Raji (cell line): ENCODE data around the gene ARPC5.

Source experiments
- POLR2A ChIP-seq: IDR thresholded peaks from 2 replicates; pipeline ENCODE4 v1.6.1; 2011; ENCODE audit warnings: low read depth, low read length, control low read depth; ENCODE audit not compliant: insufficient read depth

Gene ARPC5

GRCh38 chr1:183600136-183600535 lies 35.4 kb downstream of the ARPC5 start:
- TF ChIP-seq POLR2A, result no peak

- TF ChIP-seq POLR2A, result no peak
Measured at GRCh38 chr1:183598386-183598785, 37.2 kb downstream of the ARPC5 start.

- no peak for TF ChIP-seq POLR2A
Measured at GRCh38 chr1:183597656-183598347, 37.8 kb downstream of the ARPC5 start.

- TF ChIP-seq POLR2A, result no peak
Measured at GRCh38 chr1:183596500-183596899, 39.1 kb downstream of the ARPC5 start.

DNA sequence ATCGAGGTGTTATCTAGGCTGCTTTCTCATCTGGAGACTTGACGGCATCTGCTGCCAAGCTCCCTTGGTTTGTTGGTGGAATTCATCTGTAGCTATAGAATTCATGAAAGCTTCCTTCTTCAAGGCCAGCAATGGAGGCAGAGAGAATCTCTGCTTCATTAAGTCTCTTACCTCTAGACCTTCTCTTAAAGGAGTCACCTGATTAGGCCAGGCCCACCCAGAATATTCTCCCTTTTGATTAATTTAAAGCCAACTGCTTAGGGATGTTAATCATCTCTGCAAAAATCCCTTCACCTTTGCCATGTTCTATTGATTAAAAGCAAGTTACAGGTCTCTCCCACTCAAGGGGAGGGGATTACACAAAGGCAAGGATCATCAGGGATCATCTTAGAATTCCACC lies 40.0 kb downstream of the ARPC5 start:
- no peak for TF ChIP-seq POLR2A

DNA sequence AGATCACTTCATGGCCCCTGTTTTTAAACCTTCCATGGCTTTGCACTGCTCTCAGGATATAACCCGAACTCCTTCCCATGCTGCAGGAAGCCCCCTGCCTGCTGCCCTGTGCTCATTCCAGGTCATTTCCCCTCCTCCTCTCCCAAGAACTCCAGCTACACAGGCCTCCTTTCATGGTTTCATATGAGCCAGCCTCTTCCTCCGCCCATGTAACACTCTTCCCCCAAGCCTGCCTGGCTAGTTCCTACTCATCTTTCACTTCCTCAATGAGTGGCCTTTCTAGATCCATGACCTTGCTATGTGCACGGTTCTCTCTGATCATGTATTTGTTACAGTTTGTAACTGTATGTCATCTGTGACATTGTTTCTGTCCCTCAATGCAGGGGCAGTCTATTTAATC lies 42.2 kb downstream of the ARPC5 start:
- TF ChIP-seq POLR2A, result no peak

DNA sequence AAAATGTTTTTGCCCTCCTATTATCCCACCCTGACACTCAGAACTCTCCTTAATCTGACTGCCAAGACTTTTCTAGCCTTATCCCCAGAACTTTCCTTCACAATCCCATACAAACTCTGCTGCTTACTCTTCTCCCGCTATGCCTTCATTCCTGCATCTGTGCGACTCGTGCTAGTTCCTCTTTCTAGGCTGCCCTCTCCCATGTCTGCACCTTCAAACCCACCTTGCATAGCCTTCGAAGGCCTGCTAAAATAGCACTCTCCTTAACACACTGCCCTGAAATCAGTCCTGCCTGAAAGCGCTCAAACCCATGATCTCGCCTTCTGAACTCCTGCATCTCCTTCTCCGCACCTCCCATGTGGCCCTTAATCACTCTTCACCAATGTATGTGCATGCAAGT lies 42.9 kb downstream of the ARPC5 start:
- no peak for TF ChIP-seq POLR2A

GRCh38 chr1:183590244-183591191 lies 45.1 kb downstream of the ARPC5 start, which contains the start of gene NCF2:
TSS of gene NCF2 (minus strand) at chr1:183590459. CDS start at chr1:183590329, 130 bp downstream.
- TF ChIP-seq POLR2A, result no peak

- TF ChIP-seq POLR2A, result no peak
Measured at GRCh38 chr1:183589874-183590243, 45.7 kb downstream of the ARPC5 start.

DNA sequence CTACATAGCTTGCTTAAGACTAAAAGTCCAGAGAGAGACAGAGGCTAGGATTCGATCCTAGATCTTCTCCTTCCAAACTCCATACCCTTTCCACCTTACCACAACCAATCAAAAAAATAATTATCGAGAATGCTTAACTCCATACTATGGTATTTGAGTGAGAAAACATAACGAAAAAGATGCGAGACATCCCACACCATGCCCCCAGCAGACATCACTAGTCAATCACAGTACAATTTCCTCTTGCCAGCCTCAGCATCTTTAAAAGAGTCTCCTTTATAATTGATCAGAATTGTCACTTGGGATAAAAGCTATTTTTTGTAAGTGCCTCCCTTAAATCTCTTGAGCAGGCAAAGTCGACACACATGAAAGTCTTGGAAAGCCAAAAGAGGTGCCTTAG lies 46.2 kb downstream of the ARPC5 start:
- no peak for TF ChIP-seq POLR2A

DNA sequence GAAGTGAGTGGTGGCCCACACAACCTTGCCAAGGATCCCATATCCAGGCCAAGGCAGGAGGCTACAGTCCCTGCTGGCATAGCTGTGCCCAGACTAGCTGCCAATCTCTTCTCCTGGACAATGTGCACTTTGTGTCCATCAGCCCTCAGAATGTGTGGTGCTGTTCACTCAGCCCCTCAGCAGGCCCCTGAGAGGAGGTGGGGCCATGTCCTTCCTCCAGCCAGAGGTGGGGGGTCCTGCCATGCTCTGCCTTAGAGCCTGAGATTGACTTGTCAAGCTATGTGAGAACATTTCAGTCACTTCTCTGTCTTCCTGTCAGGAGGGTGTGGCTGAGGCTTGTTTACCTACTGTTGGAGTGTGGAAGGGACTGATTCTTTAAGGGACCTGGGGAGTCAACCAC lies 46.8 kb downstream of the ARPC5 start:
- no peak for TF ChIP-seq POLR2A

DNA sequence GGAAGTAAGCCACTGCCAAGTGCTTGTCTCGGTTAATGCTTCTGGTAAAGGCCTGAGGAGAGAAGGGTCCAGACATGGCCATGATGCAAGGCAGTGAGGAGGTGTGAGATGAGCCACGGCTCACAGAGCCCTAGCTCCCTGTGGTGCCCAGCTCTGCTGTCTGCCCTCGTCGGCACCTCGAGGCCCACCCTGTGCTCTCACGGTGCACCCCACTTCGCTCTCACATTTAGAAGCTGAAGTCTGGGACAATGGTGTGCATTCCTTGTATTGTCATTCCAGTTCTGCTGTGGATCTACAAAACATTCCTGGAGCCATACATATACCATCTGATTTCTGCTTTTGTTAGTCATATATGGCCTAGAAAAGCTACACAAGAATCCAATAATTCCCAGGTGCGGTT lies 48.7 kb downstream of the ARPC5 start:
- TF ChIP-seq POLR2A, result no peak

DNA sequence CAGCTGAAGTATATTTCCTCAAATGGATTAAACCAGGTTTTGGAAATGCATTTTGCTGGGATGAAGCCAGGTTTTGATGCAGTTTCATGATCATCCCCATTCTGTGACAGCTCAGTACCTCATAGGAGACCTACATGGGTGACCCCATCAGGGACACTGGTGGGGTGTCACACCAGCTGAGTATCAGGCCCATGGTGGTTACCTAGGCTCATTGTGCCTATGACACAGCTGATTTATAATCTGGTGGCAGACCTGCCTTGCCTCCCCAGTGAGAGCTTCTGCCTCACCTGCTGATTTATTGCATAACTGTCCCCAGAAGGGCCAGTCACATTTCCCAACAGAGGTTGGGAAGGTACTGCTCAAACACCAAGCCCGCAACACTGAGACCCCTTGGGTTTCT lies 49.1 kb downstream of the ARPC5 start:
- TF ChIP-seq POLR2A, result no peak

DNA sequence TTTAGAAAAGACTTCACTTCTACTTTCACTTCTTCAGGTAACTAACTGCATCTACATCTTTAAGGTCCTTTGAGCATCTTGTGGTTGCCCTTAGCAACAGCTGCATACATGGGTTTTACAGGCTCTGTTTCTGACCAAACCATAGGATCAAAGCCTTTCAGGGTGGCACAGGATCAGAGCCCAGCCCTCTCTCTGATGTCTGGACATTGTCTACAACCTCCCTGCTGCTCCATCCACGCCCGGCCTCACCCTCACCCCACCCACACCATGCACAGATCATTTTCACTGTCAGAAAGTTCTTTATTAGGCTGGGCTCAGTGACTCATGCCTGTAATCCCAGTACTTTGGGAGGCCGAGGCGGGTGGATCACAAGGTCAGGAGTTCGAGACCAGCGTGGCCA lies 50.5 kb downstream of the ARPC5 start:
- TF ChIP-seq POLR2A, result no peak

GRCh38 chr1:183584147-183584546 lies 51.4 kb downstream of the ARPC5 start:
- no peak for TF ChIP-seq POLR2A

- no peak for TF ChIP-seq POLR2A
Measured at GRCh38 chr1:183583466-183583865, 52.1 kb downstream of the ARPC5 start.

- no peak for TF ChIP-seq POLR2A
Measured at GRCh38 chr1:183582021-183582713, 53.4 kb downstream of the ARPC5 start.
